DMS114 treated with DMSO at 0.1 percent for 48 hours (cell line): Measurements from ENCODE around the gene C2CD2.
"Not testable (repeated sequence)": the region's sequence is repeated elsewhere in the genome, so short reads cannot be mapped to it uniquely, and the experiment has no call there.

Source experiments
- DNase-seq: peaks from one replicate; lab custom pipeline; 2025; ENCODE audit not compliant: unreplicated experiment; lab: John Stamatoyannopoulos, UW

The C2CD2 gene

DNA sequence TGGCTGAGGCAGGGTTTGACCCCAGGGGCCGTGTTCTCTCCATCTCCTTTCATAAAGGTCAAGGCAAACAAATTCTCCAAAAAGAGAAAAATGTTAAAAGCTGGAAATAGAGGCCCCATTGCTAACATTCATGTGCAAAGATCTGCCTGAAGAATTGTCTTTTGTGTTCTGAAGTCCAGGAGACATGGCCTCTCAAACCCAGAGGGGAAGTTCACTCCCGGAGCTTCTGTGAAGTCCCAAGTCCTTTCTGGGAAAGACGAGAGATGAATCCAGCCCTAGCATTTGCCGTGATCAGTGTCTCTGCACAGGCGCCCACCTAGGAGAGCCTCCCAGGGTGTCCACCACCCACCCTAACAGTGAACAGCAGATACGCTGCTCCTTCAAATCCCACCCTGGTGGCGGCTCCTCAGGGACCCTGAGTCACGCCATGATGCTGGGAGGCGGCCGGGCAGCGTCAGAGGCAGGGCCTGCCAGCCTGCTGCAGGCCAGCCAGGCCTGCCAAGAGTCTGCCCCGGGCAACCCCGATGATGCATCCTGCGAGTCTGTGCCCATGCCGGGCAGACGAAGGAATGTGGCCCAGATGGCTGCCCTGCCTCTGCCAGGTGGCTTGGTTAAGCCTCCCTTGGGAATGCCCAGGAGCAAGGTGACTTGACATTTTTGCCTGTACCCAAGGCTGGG lies 5.2 kb upstream of the C2CD2 start:
- no peak for DNase-seq

DNA sequence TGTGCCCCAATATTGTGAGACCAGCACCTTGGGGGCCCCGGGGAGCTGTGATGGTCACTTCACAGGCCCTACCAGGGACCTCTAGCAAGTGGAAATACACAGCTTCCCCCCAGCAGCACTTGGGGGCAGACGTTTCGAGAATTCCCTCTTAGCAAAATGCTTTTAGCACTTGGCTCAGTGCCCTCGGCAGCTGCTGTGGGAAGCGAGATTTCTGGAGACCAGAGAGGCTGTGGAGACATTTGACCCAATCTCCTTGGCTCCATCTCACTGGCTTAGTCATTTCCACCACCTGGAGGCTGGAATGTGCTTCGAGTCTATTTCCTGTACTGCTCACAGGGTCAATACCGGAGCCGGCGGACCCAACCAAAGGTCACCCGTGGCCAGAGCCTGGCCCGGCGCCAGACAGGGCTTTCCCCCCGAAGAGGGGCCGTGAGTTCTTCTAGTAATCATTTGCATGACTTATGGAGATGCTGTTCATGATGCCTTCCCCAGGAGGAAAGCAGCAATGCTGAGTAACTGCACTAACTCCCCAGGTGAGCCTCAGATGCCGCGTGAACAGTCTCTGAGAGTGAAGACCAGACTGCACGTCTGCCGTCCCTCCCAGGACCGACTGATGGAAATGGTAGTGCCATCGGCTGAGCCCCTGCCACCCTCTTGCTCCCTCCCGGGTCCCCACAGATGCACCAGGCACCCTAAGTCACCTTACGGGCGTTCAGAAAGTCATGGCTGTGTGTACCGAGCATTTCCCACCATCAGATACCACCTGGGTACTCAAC lies 4.4 kb upstream of the C2CD2 start:
- DNase-seq = no peak

DNA sequence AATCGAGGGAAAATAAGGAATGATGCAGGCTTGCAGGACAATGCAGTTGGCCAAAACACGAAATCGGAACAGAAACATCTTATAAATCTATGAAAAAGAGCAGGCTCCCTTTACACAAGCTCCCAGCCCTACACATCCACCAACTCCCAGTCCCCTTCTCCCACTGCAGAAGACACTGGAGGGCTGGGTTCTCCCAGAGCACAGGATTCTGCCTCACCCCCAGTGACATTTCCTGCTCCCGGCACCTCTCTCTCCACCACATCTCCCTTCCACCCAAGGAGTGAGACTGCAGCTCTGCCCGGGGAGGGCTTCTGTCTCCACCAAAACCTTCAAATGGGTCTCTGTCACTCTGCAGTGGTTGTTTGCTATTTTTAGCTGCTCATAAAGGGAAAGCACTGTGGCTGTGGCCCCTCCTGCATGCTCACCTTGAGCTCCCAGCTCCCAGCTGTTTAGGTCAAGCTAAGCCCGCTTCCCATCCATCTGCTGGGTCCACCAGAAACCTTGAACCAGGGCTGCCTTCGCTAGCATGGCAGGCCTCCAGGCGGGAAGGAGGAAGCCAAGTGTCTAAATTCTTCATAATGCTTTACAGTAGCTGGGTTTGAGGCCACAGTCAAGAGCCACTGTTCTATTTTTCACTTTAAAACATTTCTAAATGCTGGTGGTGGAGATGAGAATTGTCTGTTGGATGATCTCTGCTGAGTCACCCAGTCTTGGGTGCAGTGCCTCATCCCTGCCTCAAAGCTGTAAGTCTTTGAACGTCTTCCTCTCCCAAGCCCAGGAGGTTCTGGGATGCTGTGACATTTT lies 3.3 kb upstream of the C2CD2 start:
- DNase-seq = no peak

DNA sequence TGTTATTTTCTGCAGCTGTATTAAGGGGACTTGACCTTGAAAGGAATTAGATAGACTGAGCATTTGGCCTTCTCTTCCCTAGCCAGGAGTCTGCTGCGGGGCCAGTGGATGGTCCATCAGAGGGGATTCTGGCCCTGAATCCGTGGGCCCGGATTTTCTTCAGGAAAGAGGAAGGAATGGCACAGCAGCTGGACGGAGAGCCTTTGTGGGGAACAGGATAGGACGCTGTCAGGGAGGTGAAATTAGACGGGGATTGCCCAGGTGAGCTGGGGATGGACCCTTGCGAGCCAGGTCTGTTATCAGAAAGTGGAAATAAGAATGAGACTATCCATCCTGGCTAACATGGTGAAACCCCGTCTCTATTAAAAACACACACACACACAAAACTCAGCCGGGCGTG lies 1.7 kb upstream of the C2CD2 start:
- DNase-seq = no peak

DNA sequence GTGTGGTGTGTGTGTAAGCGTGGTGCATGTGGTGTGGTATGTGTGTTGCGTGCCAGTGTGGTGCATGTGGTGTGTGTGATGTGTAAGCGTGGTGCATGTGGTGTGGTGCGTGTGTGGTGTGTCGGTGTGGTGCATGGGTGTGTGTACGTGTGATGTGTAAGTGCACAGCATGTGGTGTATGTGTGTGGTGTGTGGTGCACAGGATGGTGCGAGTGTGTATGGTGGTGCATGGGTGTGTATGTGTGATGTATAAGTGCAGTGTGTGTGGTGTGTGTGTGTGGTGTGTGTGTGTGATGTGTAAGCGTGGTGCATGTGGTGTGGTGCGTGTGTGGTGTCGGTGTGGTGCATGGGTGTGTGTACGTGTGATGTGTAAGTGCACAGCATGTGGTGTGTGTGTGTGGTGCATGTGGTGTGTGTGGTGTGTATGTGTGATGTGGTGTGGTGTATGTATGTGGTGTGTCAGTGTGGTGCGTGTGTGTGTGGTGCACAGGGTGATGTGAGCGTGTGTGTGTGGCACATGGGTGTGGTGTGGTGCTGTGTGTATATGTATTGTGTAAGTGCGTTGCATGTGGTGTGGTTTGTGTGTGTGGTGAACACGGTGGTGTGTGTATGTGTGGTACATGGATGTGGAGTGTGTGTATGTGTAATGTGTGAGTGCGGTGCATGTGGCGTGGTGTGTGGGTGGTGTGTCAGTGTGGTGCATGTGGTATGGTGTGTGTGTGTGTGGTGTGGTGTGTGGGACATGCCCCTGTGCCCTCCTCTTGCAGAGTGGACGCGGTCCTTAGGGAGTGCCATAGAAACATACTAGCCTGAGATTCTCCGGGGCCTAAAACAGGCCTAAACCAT lies 1.1 kb upstream of the C2CD2 start:
- DNase-seq = no peak

DNA sequence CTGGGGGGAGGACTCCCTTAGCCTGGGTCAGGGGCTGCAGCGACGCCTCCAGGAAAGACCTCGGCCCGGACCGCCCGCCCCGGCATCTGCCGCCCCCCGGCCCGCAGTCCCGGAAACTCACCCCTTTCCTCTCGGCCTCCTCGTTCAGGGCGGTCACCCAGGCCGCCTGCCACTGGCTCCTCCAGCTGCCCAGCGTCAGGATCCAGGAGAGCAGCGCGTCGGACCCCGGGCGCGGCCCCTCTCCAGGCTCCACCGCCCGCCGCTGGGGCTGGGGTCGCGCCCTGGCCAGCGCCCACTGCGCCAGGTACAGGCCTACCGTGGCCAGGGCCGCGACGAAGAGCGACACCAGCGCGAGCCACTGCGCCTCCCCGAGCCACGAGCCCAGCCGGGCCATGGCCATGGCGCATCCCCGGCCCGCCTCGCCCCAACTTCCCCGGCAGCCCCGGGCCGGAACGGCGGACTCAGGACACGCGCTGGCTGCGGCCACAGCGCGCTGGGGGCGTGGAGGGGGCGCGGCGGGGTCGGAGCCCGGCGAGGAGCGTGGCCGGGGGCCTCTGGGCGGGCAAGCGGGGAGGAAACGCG lies 478 bp downstream of the C2CD2 start:
- no peak for DNase-seq

DNA sequence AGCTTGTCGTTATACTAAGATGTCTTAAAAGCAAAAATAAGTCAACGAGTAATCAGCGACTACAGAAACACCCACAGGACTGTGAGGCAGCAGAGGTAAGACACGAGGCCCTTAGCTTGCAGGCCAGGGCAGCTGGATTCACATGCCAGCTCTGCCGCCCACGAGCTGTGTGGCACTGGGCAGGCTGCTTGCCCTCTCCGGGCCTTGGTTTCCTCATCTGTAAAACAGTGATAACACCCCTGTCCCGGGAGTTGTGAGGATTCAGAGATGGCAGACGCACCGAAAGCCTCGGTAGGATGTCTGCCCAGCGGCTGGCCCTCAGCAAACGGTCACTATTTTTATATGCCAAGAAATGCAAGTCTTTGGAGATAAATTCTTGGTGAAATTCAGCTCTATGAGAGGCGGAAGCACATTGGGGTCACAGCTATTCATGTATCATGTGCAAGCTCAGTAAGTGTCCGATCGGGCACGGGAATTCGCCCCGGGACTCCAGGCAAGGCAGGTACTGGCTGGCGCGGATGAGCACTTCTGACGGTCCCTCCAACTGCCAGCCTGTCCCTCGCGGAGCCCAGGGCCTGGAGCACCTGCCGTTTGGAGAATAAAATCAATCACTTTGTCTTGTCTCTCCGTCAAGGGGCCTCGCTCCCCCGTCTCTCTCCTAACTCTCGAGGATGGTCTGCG lies 1.1 kb downstream of the C2CD2 start:
- DNase-seq = no peak

DNA sequence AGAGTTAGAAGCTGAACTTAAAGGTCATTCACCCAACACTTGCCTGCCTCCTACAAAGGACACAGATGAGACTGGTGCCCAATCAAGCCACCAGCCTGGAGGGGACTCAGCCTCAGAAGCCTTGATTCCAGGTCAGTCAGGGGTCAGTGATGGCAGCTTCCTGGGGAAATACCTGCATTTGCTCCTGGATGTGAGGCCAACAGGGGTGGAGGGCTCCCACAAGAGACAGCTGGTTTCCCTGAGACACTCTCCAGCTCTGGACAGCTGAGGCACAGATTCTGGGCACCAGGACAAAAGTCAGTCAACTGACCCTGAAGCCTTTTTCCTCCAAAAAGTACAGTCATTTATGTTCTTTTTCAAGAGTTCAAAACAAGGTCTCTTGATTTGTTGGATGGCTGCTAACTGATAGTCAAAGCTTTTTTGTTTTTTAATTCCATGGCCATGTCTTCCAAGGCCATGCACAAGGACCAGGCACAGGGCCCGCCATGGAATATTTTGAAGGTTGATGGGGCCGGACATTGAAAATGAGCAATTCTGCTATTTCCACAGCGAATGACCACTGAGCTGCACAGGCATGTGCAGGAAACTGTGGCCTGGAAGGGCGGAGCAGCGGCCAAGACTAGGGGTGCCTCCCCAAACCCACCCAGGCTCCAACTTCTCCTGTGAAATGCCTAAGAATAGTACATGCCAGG lies 1.8 kb downstream of the C2CD2 start:
- DNase-seq = no peak

DNA sequence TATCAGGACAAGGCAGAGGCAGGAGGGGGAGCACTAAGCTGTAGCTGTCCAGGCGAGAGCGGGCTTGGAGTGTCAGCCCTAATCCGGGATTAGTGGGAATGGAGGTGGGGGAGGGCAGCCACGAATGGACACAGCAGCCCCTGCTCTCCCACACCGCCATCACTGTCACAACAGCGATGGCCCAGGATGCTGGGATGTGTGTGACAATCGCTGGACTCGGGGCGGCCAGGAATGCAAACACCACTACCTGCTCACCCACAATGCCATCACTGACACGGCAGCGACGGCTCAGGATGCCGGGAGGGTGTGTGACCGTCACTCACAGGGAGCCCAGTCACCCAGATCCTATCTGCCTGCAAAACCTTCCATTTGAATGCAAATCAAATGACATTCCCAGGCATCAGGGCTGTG lies 2.9 kb downstream of the C2CD2 start:
- DNase-seq = no peak

DNA sequence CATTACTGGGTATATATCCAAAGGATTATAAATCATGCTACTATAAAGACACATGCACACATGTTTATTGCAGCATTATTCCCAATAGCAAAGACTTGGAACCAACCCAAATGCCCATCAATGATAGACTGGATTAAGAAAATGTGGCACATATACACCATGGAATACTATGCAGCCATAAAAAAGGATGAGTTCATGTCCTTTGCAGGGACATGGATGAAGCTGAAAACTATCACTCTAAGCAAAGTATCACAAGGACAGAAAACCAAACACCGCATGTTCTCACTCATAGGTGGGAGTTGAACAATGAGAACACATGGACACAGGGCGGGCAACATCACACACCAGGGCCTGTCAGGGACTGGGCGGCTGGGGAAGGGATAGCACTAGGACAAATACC lies 4.2 kb downstream of the C2CD2 start:
- DNase-seq = not testable (repeated sequence)

DNA sequence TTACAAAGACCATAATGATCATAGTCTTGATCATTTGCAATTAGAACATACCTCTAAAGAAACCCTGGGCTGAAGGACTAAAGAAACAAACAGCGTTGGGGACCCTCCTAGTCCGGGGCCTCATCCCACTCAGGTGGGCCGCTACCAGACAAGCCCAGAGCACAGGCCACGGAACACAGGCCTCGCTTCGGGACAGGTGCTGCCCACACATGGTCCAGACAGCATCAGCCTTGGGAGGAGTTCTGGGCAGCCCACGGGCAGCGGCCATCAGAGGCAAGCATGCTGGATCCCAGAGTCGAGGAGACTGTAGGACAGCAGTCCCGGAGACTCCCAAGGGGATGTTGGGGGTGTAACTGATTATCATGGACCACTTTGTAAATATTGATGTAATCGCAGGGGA lies 4.9 kb downstream of the C2CD2 start:
- DNase-seq = no peak

DNA sequence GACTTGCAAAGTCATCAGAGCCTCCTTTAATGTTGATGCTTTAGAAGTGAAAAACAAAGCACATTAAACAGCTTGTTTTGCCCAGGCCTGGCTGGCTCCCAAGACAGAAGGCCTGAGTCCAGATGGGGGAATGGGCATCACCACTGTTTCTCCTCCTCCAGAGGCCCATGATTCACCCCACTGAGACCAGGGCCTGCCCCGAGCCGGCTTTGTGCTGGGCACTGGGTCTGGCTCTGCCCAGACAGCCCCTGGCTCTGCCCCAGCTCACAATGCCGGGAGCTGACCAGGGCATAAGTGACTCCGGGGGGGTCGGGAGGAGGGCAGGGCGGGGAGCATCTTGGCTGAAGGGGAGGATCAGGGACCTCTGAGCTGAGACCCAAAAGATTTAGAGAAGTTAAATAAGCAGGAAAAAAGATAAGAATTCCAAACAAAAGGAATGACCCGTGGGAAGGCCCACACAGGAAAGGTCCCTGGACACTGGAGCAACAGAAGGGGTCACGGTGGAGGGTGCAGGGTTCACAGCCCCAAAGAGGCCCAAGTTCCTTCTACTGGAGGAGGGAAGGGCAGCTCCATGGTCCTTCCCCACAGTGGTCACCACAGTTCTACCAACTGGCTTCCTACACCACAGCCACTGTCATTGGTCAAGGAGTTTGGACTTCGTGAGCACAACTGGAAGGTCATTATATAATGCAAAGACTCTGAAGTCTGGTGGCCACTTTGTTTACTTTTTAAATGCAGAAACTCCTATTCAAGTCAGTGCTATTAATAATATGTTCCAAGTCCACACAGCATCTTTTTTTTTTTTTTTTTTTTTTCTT lies 5.5 kb downstream of the C2CD2 start:
- no peak for DNase-seq

DNA sequence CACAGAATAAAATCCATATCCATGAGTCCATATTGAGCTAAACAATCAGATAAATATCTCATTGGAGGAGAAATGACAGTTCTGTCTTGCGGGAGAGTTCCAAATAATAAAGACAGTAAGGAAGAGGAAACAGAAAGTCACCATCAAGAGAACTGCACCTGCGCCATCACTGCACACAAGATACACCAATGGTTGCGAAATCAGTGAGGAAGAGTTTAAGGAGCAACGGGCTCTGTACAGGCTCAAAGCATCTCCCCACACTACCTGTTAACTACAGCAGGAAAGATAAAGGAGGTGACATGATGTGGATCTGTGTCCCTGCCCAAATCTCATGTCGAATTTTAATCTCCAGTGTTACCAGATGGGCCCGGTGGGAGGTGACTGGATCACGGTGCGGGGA lies 7.8 kb downstream of the C2CD2 start:
- no peak for DNase-seq

DNA sequence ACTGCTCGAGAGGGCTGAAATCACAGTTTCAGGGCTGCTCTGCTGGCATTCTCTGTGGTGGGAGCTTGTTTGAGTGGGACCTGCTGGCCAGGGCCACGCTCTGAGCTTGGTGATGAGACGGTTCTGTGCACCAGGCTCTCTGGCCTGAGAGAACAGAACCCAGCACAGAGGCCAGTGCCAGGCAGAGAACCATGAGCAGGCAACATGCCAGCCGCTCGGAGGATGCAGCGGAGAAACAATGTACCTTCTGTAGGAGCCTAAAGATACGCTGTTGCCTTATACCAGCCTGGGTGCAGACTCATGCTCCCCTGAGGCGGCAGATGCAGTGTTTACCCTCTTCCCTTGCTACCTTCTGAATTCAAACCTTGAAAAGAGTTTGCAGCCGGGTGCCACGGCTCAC lies 10.0 kb downstream of the C2CD2 start:
- DNase-seq = no peak

DNA sequence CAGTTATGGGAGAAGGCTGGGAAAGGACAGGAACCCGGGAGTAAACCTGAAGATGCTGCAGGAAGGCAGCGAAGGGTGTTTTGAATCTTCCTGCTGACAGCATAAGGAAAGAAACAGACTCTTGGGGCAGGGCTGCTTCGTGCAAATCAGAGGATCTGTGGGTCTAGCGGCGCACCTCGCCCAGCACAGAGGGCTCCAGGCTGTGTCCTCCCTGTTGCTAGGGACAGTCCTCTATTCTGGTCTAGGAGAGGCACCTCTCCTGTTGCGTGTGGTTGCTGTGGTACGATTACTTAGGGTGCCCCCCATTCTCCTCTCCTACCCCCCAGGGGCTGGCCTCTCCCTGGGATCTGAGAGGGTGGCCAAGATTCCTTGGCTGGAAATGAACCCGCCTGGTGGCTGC lies 11.4 kb downstream of the C2CD2 start:
- no peak for DNase-seq

DNA sequence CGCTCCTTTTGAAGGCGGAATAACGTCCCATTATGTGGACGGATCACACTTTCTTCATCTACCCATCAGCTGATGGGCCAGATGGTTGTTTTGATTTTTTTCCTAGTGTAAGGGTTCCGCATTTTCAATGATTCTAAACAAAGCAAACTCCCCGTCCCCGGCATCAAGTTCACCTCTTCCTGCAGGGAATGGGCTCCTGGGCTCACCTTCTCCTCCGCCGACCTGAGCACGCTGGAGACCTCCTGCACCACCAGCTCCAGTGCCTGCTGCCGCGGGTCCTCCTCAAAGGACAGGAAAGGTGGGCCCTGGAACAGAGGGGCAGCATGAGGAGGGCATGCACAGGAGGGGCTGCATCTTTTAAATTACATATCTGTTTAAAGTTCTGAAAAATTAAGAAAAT lies 11.9 kb downstream of the C2CD2 start:
- no peak for DNase-seq

DNA sequence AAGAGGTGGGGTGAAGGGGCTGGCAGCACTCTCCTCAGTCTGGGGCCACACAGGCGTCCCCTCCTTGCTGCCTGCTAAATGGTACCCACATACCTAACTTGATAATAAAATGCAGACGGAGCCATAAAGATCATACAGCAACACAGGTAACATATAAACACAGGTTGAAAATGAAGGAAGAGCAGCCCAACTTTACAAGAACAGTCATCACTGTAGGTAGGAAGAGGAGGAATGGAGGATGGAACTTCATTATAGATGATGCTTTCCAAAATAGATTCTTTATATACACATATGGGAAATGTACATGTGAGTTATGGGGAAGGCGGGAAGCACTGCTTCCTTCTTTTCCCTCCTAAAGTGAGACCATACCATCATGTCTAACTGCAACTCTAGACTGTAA lies 13.4 kb downstream of the C2CD2 start:
- DNase-seq = no peak

DNA sequence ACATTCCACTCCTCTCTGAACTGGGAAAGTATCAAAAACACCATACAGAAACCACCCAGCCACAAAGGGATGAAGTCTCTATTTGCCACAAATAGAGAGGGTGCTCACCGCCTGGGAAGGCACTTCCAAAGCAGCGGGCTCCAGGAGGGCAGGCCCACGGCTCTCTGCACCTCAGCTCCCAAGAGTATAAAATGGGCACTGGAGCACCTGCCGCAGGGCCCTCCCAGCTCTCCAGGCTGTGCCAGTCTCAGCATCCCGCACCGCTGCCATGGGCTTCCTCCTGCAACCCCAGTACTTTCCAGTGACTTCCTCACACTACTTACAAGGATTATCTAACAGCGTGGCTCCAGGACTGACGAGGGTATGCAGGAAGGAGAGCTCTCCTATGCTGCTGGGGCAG lies 14.4 kb downstream of the C2CD2 start:
- no peak for DNase-seq
